Endothelial cell (in vitro differentiated cells): Measurements from ENCODE around the gene KRT31. TPM values are rescaled to one million over a fixed set of nuclear protein-coding genes. Genes with fewer than 3 reads are reported as not detected.
"Not testable (repeated sequence)": the region's sequence is repeated elsewhere in the genome, so short reads cannot be mapped to it uniquely, and the experiment has no call there.

ENCODE experiments used
- DNase-seq: peaks from one replicate; pipeline ENCODE4 v3.0.0; 2021; ENCODE audit warnings: low spot score
- H3K27ac Mint-ChIP-seq: one replicate; pipeline ENCODE4 v1.8.0; 2021; ENCODE audit warnings: mixed read lengths, inconsistent platforms; ENCODE audit not compliant: unreplicated experiment
- H3K27me3 Mint-ChIP-seq: one replicate; pipeline ENCODE4 v1.8.0; 2021; ENCODE audit warnings: mild to moderate bottlenecking, moderate library complexity, mixed read lengths, inconsistent platforms; ENCODE audit not compliant: unreplicated experiment
- H3K36me3 Mint-ChIP-seq: one replicate; pipeline ENCODE4 v1.8.0; 2021; ENCODE audit warnings: mild to moderate bottlenecking, low read depth, mixed read lengths, inconsistent platforms; ENCODE audit not compliant: unreplicated experiment
- H3K4me1 Mint-ChIP-seq: one replicate; pipeline ENCODE4 v1.8.0; 2021; ENCODE audit warnings: mild to moderate bottlenecking, mixed read lengths, inconsistent platforms; ENCODE audit not compliant: unreplicated experiment
- H3K4me3 Mint-ChIP-seq: one replicate; pipeline ENCODE4 v1.8.0; 2021; ENCODE audit warnings: mild to moderate bottlenecking, mixed read lengths, inconsistent platforms; ENCODE audit not compliant: unreplicated experiment
- H3K9me3 Mint-ChIP-seq: one replicate; pipeline ENCODE4 v1.8.0; 2021; ENCODE audit warnings: mixed read lengths, inconsistent platforms; ENCODE audit not compliant: unreplicated experiment
- total RNA-seq: library from RNA; stranded (reverse); fragmentation: NEBNext Ultra II Directional; extraction: Animal tissue kit (Norgen Biotek cat#: 25700); gene quantifications from one replicate; pipeline ENCODE4 v1.2.1, GENCODE V29; 2021; ENCODE audit not compliant: unreplicated experiment
- TF ChIP-seq, protein P1 (sequence below): fragments of 200-600 bp; sonication (generic); IDR thresholded peaks from one replicate; pipeline ENCODE4 v1.5.0; 2021; ENCODE audit warnings: antibody characterized with exemption; ENCODE audit not compliant: unreplicated experiment

The KRT31 gene
- total RNA-seq, 1 donor from 2014 or later, result not detected

DNA sequence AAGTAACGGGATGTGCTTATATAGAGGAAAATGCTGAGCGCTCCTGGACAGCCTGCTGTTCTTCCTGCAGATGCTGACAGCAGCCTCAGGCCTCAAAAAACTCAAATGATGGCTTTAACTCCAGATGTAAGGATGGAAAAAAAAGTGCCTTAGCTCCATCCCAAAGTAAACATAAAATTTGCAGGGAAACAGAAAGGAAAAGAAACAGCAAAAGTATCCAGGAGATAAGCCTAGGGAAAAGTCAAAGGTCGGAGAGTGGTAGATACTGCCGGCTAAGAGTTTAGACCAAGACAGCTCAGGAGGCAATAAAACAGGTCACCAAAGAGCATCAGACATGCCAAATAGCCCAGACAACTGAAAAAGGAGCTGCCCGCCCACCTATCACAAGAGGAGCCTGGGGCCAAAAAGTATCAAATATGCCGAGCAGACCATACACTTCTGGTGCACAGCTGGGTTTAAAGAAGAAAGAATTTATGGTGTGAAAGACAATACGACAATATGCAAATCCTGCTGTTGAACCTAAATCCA is 6.9 kb downstream of the KRT31 start:
- Mint-ChIP-seq H3K27ac (no peak overlapping the region), H3K4me3 (no peak overlapping the region), H3K4me1 (no peaks in the 10 kb centered on the region), H3K36me3 (no peaks in the 10 kb centered on the region), H3K27me3 (peaks cover 2% of the 10 kb centered on the region), H3K9me3 (no peaks in the 10 kb centered on the region)
- no peak for DNase-seq
- TF ChIP-seq, protein P1, sequence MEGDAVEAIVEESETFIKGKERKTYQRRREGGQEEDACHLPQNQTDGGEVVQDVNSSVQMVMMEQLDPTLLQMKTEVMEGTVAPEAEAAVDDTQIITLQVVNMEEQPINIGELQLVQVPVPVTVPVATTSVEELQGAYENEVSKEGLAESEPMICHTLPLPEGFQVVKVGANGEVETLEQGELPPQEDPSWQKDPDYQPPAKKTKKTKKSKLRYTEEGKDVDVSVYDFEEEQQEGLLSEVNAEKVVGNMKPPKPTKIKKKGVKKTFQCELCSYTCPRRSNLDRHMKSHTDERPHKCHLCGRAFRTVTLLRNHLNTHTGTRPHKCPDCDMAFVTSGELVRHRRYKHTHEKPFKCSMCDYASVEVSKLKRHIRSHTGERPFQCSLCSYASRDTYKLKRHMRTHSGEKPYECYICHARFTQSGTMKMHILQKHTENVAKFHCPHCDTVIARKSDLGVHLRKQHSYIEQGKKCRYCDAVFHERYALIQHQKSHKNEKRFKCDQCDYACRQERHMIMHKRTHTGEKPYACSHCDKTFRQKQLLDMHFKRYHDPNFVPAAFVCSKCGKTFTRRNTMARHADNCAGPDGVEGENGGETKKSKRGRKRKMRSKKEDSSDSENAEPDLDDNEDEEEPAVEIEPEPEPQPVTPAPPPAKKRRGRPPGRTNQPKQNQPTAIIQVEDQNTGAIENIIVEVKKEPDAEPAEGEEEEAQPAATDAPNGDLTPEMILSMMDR, result no peak

DNA sequence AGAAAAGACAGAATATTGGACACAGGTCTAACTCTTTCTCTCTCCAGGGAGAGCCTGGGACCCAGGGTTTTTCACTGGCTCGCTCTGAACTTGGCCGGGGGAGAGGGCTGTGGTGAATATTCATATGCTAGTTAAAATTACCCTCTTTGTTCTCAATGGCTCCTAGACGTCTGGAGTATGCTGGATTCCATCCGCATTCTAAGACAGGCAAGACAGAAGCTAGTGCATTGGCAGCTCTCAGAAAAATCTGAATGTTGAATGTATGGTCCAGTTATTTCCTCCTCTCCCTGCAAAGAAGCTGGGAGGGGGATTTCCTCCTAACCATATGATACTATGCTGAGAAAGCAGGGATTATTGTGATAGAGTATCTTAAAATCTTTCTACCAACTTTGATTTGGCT is 9.7 kb downstream of the KRT31 start:
- no peak overlapping the region for H3K4me3 Mint-ChIP-seq
- H3K27me3 Mint-ChIP-seq, result peaks cover 2% of the 10 kb centered on the region
- TF ChIP-seq, protein P1, result no peak
- no peak overlapping the region for H3K27ac Mint-ChIP-seq
- H3K36me3 Mint-ChIP-seq, result no peaks in the 10 kb centered on the region
- H3K9me3 Mint-ChIP-seq, result no peaks in the 10 kb centered on the region
- H3K4me1 Mint-ChIP-seq, result no peaks in the 10 kb centered on the region
- no peak for DNase-seq

DNA sequence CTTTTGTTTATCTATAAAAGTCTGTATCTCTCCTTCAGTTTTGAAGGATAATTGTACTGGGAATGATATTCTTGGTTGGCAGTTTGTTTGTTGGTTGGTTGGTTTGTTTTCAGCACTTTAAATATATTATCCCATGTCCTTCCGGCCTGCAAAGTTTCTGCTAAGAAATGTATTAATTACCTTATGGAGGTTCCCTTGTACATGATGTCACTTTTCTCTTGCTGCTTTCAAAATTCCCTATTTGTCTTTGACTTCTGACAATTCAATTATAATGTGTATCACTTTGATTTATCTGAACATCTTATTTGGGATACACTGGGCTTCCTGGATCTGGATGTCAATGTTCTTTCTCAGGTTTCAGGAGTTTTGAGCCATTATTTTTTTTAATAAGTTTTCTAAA is 11.2 kb downstream of the KRT31 start:
- Mint-ChIP-seq H3K27me3 (no peaks in the 10 kb centered on the region), H3K9me3 (no peaks in the 10 kb centered on the region), H3K36me3 (no peaks in the 10 kb centered on the region), H3K27ac (no peak overlapping the region), H3K4me3 (no peak overlapping the region), H3K4me1 (no peaks in the 10 kb centered on the region)
- TF ChIP-seq, protein P1, result no peak
- DNase-seq, result no peak

DNA sequence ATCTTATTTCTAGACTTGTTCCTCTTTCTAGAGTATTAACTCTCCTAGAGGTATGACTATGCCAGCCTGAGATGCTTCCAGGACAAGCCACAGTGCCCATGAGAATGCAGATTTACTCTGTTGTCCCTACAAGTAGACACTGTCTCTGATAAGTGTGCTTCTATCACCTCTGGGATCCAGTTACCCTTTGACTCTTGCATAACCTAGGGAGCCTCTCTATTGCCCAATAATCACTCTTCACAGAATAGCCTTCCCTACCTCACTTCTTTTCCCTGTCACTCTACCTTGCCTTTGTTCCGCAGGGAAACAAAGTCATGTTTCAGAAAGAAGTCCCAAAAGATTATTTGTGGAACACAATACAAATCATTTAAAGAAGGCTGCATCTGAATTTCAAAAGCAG is 13.7 kb downstream of the KRT31 start:
- Mint-ChIP-seq H3K27ac (no peak overlapping the region), H3K4me1 (peaks cover 2% of the 10 kb centered on the region), H3K4me3 (no peak overlapping the region), H3K36me3 (no peaks in the 10 kb centered on the region), H3K27me3 (peaks cover 4% of the 10 kb centered on the region), H3K9me3 (no peaks in the 10 kb centered on the region)
- TF ChIP-seq, protein P1, result no peak
- no peak for DNase-seq

DNA sequence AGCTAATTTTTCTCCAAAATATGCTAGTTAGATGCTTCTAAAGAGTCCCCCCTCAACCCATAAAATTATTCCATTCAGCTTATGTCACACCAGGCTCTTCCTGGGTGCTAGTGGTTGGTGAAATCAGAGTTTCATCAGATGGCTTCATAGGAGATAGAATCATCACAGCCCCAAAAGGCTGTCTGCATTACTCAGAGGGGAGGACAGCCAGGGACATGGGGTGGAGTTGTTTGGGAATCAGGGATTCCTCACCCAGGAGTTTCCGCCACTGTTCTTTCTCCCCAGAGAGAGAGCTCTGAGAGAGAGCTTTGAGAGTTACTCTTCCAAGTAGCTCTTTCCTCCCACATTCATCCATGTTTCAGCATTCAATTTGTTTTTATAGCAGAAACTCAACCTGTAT is 15.0 kb downstream of the KRT31 start:
- Mint-ChIP-seq H3K4me3 (no peak overlapping the region), H3K27ac (no peak overlapping the region), H3K27me3 (peaks cover 4% of the 10 kb centered on the region), H3K36me3 (no peaks in the 10 kb centered on the region), H3K9me3 (no peaks in the 10 kb centered on the region), H3K4me1 (peaks cover 15% of the 10 kb centered on the region)
- no peak for DNase-seq
- TF ChIP-seq, protein P1, result no peak

DNA sequence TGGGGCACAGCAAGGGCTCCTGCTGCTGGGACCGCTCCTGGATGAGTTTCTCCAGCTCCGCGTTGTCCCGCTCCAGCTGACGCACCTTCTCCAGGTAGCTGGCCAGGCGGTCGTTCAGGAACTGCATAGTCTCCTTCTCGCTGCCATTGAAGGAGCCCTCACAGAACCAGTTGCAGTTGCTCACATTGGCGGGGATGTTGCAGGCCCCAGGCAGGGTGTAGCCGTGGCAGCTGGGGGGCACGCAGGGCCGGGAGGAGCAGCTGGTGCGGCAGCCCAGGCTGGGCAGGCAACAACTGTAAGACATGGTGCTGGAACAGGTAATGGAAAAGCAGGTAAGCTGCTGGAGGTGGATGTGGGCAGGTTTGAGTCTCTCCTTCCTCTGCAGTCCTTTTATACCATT is 15.5 kb downstream of the KRT31 start, which contains the start of gene KRT34:
KRT34 (minus strand) TSS at position 364 of the 400 bp plus-strand sequence; CDS start at position 304, 60 bp downstream.
- peaks cover 20% of the 10 kb centered on the region for H3K4me1 Mint-ChIP-seq
- H3K27ac Mint-ChIP-seq, H3K9me3 Mint-ChIP-seq, H3K36me3 Mint-ChIP-seq, H3K4me3 Mint-ChIP-seq, DNase-seq, H3K27me3 Mint-ChIP-seq: not testable (repeated sequence)

DNA sequence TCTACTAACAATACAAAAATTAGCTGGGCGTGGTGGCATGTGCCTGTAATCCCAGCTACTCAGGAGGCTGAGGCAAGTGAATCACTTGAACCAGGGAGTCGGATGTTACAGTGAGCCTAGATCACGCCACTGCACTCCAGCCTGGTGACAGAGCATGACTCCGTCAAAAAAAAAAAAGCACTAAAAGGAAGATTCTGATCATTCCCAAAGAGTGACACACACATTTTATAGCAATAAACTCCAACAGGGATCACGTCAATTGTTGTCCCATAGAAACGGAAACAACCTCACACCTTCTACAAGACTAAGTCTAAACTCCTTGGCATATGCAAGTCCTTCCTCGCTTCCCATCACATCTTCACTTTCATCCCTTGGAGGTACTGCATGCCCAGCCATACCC is 17.3 kb downstream of the KRT31 start:
- peaks cover 24% of the 10 kb centered on the region for H3K4me1 Mint-ChIP-seq
- not testable (repeated sequence) for H3K4me3 Mint-ChIP-seq, H3K9me3 Mint-ChIP-seq, H3K36me3 Mint-ChIP-seq, H3K27ac Mint-ChIP-seq, DNase-seq, H3K27me3 Mint-ChIP-seq
